ENCODE data around the gene ZCCHC14.
A peak's percentile ranks its signal among the peaks of the same experiment; 100 is the strongest.

ZCCHC14 gene

DNA sequence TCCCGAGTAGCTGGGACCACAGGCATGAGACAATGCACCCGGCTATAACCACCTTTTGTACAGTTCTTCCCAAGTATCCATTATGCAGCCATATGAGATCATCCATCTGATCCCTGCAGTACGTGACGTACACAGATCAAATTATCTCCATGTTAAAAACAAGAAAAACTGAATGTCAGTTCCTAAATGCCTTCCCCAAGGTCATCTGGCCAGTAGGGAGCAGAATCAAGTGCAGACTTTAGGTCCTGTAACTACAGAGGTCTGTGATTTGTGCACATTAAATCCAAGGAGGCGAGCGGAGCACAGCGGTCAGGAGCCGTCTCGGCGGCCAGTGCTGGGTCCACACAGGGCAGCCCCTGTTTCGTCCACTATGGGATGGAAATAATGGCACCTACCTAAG is 23.7 kb downstream of the ZCCHC14 start:
- TF ChIP-seq, protein P1, sequence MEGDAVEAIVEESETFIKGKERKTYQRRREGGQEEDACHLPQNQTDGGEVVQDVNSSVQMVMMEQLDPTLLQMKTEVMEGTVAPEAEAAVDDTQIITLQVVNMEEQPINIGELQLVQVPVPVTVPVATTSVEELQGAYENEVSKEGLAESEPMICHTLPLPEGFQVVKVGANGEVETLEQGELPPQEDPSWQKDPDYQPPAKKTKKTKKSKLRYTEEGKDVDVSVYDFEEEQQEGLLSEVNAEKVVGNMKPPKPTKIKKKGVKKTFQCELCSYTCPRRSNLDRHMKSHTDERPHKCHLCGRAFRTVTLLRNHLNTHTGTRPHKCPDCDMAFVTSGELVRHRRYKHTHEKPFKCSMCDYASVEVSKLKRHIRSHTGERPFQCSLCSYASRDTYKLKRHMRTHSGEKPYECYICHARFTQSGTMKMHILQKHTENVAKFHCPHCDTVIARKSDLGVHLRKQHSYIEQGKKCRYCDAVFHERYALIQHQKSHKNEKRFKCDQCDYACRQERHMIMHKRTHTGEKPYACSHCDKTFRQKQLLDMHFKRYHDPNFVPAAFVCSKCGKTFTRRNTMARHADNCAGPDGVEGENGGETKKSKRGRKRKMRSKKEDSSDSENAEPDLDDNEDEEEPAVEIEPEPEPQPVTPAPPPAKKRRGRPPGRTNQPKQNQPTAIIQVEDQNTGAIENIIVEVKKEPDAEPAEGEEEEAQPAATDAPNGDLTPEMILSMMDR (IDR thresholded peaks at IDR 0.05; ENCODE audit: borderline replicate concordance, control extremely low read depth, extremely low read depth, insufficient read depth, missing control alignments) = no peak
- no peak for DNase-seq (ENCODE audit: low spot score)
- in situ Hi-C loops (cut with MboI; ENCODE audit: low sequenced_read_pairs, unreplicated experiment) = no loop called here

DNA sequence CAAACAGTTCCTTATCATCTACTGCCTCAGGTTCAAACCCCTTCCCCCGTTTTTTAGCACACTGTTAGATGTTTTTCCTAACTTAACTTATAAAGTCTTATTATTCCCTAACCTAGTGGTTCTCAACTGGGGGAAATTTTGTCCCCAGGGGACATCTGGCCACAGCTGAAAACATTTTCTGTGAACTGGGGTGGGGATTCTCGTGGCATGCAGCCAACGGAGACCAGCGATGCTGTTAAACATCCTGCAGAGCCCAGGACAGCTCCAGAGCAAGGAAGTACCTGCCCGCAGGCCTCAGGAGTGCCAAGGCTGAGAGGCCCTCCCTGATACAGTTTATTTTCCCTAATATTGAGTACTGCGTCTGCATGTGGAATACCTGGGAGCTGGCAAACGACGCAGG is 24.3 kb downstream of the ZCCHC14 start:
- TF ChIP-seq, protein P1 (IDR thresholded peaks at IDR 0.05; ENCODE audit: borderline replicate concordance, control extremely low read depth, extremely low read depth, insufficient read depth, missing control alignments) = no peak
- no peak for DNase-seq (ENCODE audit: low spot score)
- in situ Hi-C loops (cut with MboI; ENCODE audit: low sequenced_read_pairs, unreplicated experiment) = no loop called here

DNA sequence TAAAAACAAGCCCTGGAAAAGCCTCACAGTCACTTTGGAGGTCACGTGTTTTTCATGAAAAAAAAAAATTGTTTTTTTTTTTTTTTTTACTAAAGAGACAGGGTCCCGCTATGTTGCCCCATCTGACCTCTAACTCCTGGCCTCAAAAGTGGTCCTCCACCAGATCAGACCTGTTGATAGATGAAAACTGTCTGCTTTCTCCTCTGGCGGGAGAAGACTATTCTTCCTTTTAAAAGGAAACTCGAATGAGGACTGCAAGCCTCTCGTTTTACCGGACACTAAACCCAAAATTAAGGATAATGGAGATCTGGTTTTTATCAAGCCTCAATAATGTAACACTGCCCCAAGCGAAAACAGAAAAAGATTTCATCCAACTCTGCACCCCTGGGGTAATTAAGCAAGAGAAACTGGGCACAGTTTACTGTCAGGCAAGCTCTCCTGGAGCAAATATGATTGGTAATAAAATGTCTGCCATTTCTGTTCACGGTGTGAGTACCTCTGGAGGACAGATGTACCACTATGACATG is 25.8 kb downstream of the ZCCHC14 start:
- TF ChIP-seq, protein P1 (IDR thresholded peaks at IDR 0.05; ENCODE audit: borderline replicate concordance, control extremely low read depth, extremely low read depth, insufficient read depth, missing control alignments) = no peak
- DNase-seq (ENCODE audit: low spot score) = no peak
- in situ Hi-C loops (cut with MboI; ENCODE audit: low sequenced_read_pairs, unreplicated experiment) = no loop called here

DNA sequence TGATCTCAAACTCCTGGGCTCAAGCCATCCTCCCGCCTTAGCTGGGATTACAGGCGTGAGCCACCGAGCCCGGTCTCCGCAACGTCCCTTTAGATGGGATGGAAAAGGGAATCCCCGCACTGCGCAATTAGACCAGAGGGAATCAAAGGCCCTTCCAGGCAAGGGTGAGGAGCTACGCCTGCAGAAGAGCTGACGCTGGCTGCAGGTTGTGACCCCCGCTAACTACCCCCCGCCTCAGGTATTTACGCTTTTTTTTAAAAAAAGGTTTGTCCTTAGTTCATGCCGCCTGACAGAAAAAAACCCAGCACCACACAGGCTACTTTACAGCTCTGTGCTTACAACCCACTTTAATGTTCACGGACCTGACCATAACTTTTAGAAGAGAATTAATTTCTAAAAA is 26.9 kb downstream of the ZCCHC14 start:
- in situ Hi-C loops (cut with MboI; ENCODE audit: low sequenced_read_pairs, unreplicated experiment) = no loop called here
- TF ChIP-seq, protein P1 (IDR thresholded peaks at IDR 0.05; ENCODE audit: borderline replicate concordance, control extremely low read depth, extremely low read depth, insufficient read depth, missing control alignments) = no peak
- DNase-seq (ENCODE audit: low spot score) = no peak

DNA sequence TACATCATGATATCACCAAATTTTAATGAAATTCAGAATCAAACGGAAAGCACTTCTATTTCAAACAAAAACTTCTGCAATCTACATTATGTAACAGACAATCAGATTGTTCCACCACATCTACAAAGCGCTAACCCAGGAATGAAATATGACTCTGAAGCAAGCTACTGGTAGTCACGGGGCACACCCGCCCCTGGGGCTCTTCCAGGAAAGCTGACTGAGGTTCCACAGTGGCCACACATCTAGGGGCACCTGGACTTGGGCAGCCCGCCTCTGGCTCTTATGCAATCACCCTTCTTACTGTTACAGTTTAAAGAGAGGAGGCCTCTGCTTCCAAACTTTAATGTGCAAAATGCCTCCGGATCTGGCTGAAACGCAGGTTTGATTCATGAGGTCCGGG is 27.5 kb downstream of the ZCCHC14 start:
- in situ Hi-C loops (cut with MboI; ENCODE audit: low sequenced_read_pairs, unreplicated experiment) = no loop called here
- TF ChIP-seq, protein P1 (IDR thresholded peaks at IDR 0.05; ENCODE audit: borderline replicate concordance, control extremely low read depth, extremely low read depth, insufficient read depth, missing control alignments) = no peak
- no peak for DNase-seq (ENCODE audit: low spot score)

DNA sequence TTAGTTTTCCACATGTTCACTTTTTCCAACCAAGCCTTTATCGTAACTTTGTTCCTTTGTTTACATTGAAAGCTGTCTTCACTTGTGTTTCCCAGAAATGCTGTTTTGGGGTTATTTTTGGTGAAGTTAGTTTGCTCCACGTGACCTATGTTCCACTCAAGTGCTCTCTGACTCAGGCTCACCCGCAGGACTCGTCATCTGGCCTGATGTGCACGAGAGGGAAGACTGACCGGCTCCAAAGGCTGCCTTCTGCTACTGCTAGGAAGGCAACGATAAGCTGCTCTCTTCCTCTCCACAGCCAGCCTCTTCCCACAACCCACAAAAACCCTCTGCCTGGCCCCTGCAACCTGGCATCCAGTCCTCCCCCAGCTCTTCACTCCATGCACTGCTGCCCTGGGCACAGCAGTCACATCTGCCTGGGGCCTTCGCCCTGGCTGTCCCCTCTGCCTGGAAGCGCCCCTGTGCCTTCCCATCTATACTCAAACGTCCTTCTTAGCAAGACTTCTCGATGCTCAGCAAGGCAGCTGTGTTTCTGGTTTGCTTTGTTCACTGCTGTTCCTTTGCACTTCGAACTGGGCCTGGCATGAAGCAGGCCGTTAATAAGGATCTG is 28.0 kb downstream of the ZCCHC14 start:
- TF ChIP-seq, protein P1 (IDR thresholded peaks at IDR 0.05; ENCODE audit: borderline replicate concordance, control extremely low read depth, extremely low read depth, insufficient read depth, missing control alignments) = no peak
- in situ Hi-C loops (cut with MboI; ENCODE audit: low sequenced_read_pairs, unreplicated experiment) = no loop called here
- DNase-seq (ENCODE audit: low spot score) = peak; percentile 60

All from GM13976 (cell line).